Activated CD8-positive, alpha-beta T cell treated with anti-CD3 and anti-CD28 coated beads, Interleukin-2, amount 10 ng/mL, durations not matched to agents 7 days and 5 days (primary cell): Measurements from ENCODE around the gene SLC14A1. TPM values are rescaled to one million over a fixed set of nuclear protein-coding genes. Genes with fewer than 3 reads are reported as not detected.
"Not testable (repeated sequence)": the region's sequence is repeated elsewhere in the genome, so short reads cannot be mapped to it uniquely, and the experiment has no call there.

Source experiments
- ATAC-seq: fragments of 150-1000 bp; cut with Tn5 transposase; one replicate; pipeline ENCODE4 v1.10.0; 2021; ENCODE audit warnings: moderate library complexity
- CTCF ChIA-PET: fragments of 350-600 bp; sonication (Branson Sonifier 250); formaldehyde crosslinking; loops from one replicate; lab custom pipeline; 2021; ENCODE audit warnings: antibody characterized with exemption; lab: Charles Lee
- POLR2A ChIA-PET: fragments of 350-600 bp; sonication (Branson Sonifier 250); formaldehyde crosslinking; loops from one replicate; lab custom pipeline; 2021; ENCODE audit warnings: antibody characterized with exemption; lab: Charles Lee
- DNase-seq: peaks from one replicate; pipeline ENCODE4 v3.0.0-alpha.2; 2020
- H3K27ac Mint-ChIP-seq: one replicate; pipeline ENCODE4 v1.8.0; 2021; ENCODE audit warnings: mild to moderate bottlenecking, mixed read lengths
- H3K27me3 Mint-ChIP-seq: one replicate; pipeline ENCODE4 v1.8.0; 2021; ENCODE audit warnings: low read depth, mixed read lengths
- H3K36me3 Mint-ChIP-seq: one replicate; pipeline ENCODE4 v1.8.0; 2021; ENCODE audit warnings: low read depth, mixed read lengths
- H3K4me1 Mint-ChIP-seq: one replicate; pipeline ENCODE4 v1.8.0; 2021; ENCODE audit warnings: low read depth, mixed read lengths
- H3K4me3 Mint-ChIP-seq: one replicate; pipeline ENCODE4 v1.8.0; 2021; ENCODE audit warnings: mild to moderate bottlenecking, mixed read lengths
- H3K9me3 Mint-ChIP-seq: one replicate; pipeline ENCODE4 v1.8.0; 2022; ENCODE audit warnings: mixed read lengths; ENCODE audit not compliant: insufficient read depth
- total RNA-seq, 2 experiments: library from RNA; stranded (reverse); gene quantifications; one replicate each; pipeline ENCODE4 v1.2.3, GENCODE V29; 2021

SLC14A1 gene
- total RNA-seq, 2 experiments from 2014 or later: 2.4 to 3.8 TPM

- H3K36me3 Mint-ChIP-seq: no peaks in the 10 kb centered on the region
- ATAC-seq (no peak), DNase-seq (no peak)
- no peak overlapping the region for H3K4me3 Mint-ChIP-seq
- H3K9me3 Mint-ChIP-seq: no peaks in the 10 kb centered on the region
- no peaks in the 10 kb centered on the region for H3K4me1 Mint-ChIP-seq
- POLR2A ChIA-PET: no interaction called here
- no peak overlapping the region for H3K27ac Mint-ChIP-seq
- no peaks in the 10 kb centered on the region for H3K27me3 Mint-ChIP-seq
- CTCF ChIA-PET: no interaction called here
Observed at GRCh38 chr18:45739848-45740247, 15.9 kb downstream of the SLC14A1 start.

GRCh38 chr18:45741056-45741455 is 17.1 kb downstream of the SLC14A1 start:
- ChIA-PET POLR2A (no interaction called here), CTCF (interaction anchor here (1.0 kb wide), 1 partner anchor 139 kb away, joined by 4 read pairs; no protein-coding TSS in a partner anchor)
- Mint-ChIP-seq H3K27ac (no peak overlapping the region), H3K27me3 (no peaks in the 10 kb centered on the region), H3K4me1 (no peaks in the 10 kb centered on the region), H3K9me3 (no peaks in the 10 kb centered on the region), H3K4me3 (no peak overlapping the region), H3K36me3 (no peaks in the 10 kb centered on the region)
- no peak for DNase-seq
- no peak for ATAC-seq

GRCh38 chr18:45745817-45746461 is 22.0 kb downstream of the SLC14A1 start:
- Mint-ChIP-seq H3K27ac (no peak overlapping the region), H3K4me3 (no peak overlapping the region), H3K27me3 (no peaks in the 10 kb centered on the region), H3K4me1 (no peaks in the 10 kb centered on the region), H3K36me3 (no peaks in the 10 kb centered on the region), H3K9me3 (no peaks in the 10 kb centered on the region)
- ATAC-seq (no peak), DNase-seq (no peak)
- CTCF ChIA-PET: interaction anchor here (1.1 kb wide), 1 partner anchor 23 kb away, joined by 4 read pairs; no protein-coding TSS in a partner anchor
- POLR2A ChIA-PET: no interaction called here

GRCh38 chr18:45748501-45748900 is 24.5 kb downstream of the SLC14A1 start:
- H3K9me3 Mint-ChIP-seq: no peaks in the 10 kb centered on the region
- H3K4me1 Mint-ChIP-seq: no peaks in the 10 kb centered on the region
- H3K36me3 Mint-ChIP-seq: no peaks in the 10 kb centered on the region
- H3K27me3 Mint-ChIP-seq: peaks cover 5% of the 10 kb centered on the region
- ChIA-PET CTCF (no interaction called here), POLR2A (no interaction called here)
- no peak overlapping the region for H3K4me3 Mint-ChIP-seq
- ATAC-seq (no peak), DNase-seq (no peak)
- H3K27ac Mint-ChIP-seq: no peak overlapping the region

- no peak overlapping the region for H3K27ac Mint-ChIP-seq
- CTCF ChIA-PET: interaction anchor here (0.9 to 1.2 kb wide), 3 partner anchors 10 to 84 kb away, joined by 3 read pairs; no protein-coding TSS in a partner anchor
Observed at GRCh38 chr18:45749918-45750689, 26.1 kb downstream of the SLC14A1 start.

GRCh38 chr18:45751766-45752165 is 27.8 kb downstream of the SLC14A1 start:
- no peaks in the 10 kb centered on the region for H3K36me3 Mint-ChIP-seq
- H3K4me1 Mint-ChIP-seq: no peaks in the 10 kb centered on the region
- no peaks in the 10 kb centered on the region for H3K9me3 Mint-ChIP-seq
- ChIA-PET POLR2A (interaction anchor here (0.6 kb wide), 1 partner anchor 44 kb away, joined by 6 read pairs; no protein-coding TSS in a partner anchor), CTCF (interaction anchor here (0.8 to 1.0 kb wide), 2 partner anchors 28 to 128 kb away, joined by 3 to 4 read pairs; partner anchors contain the start of gene SLC14A1)
- no peak overlapping the region for H3K4me3 Mint-ChIP-seq
- H3K27ac Mint-ChIP-seq: no peak overlapping the region
- ATAC-seq: no peak
- H3K27me3 Mint-ChIP-seq: peaks cover 14% of the 10 kb centered on the region
- no peak for DNase-seq

More at GRCh38 chr18:45749918-45750689, 26.1 kb downstream of the SLC14A1 start:
- H3K9me3 Mint-ChIP-seq: no peaks in the 10 kb centered on the region
- POLR2A ChIA-PET: interaction anchor here (0.6 kb wide), 1 partner anchor 30 kb away, joined by 3 read pairs; no protein-coding TSS in a partner anchor
- H3K27me3 Mint-ChIP-seq: peaks cover 13% of the 10 kb centered on the region
- H3K4me1 Mint-ChIP-seq: no peaks in the 10 kb centered on the region
- H3K36me3 Mint-ChIP-seq: no peaks in the 10 kb centered on the region
- no peak overlapping the region for H3K4me3 Mint-ChIP-seq
- no peak for ATAC-seq
- no peak for DNase-seq

- no peak overlapping the region for H3K4me3 Mint-ChIP-seq
- no peak for DNase-seq
- peaks cover 14% of the 10 kb centered on the region for H3K27me3 Mint-ChIP-seq
- ChIA-PET POLR2A (no interaction called here), CTCF (interaction anchor here (0.8 kb wide), 1 partner anchor 29 kb away, joined by 3 read pairs; the partner anchor contains the start of gene SLC14A1)
- no peak overlapping the region for H3K27ac Mint-ChIP-seq
- no peaks in the 10 kb centered on the region for H3K36me3 Mint-ChIP-seq
- no peak for ATAC-seq
- H3K4me1 Mint-ChIP-seq: no peaks in the 10 kb centered on the region
- no peaks in the 10 kb centered on the region for H3K9me3 Mint-ChIP-seq
Observed at GRCh38 chr18:45752681-45753080, 28.7 kb downstream of the SLC14A1 start.

GRCh38 chr18:45753286-45753685 is 29.3 kb downstream of the SLC14A1 start:
- no peaks in the 10 kb centered on the region for H3K9me3 Mint-ChIP-seq
- H3K4me3 Mint-ChIP-seq: no peak overlapping the region
- DNase-seq: no peak
- peaks cover 14% of the 10 kb centered on the region for H3K27me3 Mint-ChIP-seq
- ATAC-seq: no peak
- no peaks in the 10 kb centered on the region for H3K36me3 Mint-ChIP-seq
- CTCF ChIA-PET: interaction anchor here (0.8 kb wide), 2 partner anchors 9 to 127 kb away, joined by 3 to 4 read pairs; no protein-coding TSS in a partner anchor
- H3K27ac Mint-ChIP-seq: no peak overlapping the region
- no peaks in the 10 kb centered on the region for H3K4me1 Mint-ChIP-seq
- POLR2A ChIA-PET: no interaction called here

- no peaks in the 10 kb centered on the region for H3K36me3 Mint-ChIP-seq
- H3K4me1 Mint-ChIP-seq: peaks cover 3% of the 10 kb centered on the region
- ChIA-PET CTCF (interaction anchor here (1.0 to 1.1 kb wide), 2 partner anchors 90 to 92 kb away, joined by 3 to 4 read pairs; no protein-coding TSS in a partner anchor), POLR2A (no interaction called here)
- no peaks in the 10 kb centered on the region for H3K9me3 Mint-ChIP-seq
- H3K4me3 Mint-ChIP-seq: no peak overlapping the region
- H3K27me3 Mint-ChIP-seq: peaks cover 20% of the 10 kb centered on the region
- ATAC-seq (no peak), DNase-seq (no peak)
- no peak overlapping the region for H3K27ac Mint-ChIP-seq
Observed at GRCh38 chr18:45755934-45756333, 32.0 kb downstream of the SLC14A1 start.

- H3K4me1 Mint-ChIP-seq: peaks cover 3% of the 10 kb centered on the region
- H3K27ac Mint-ChIP-seq: no peak overlapping the region
- H3K9me3 Mint-ChIP-seq: no peaks in the 10 kb centered on the region
- ATAC-seq: no peak
- DNase-seq: no peak
- CTCF ChIA-PET: no interaction called here
- peaks cover 20% of the 10 kb centered on the region for H3K27me3 Mint-ChIP-seq
- no peaks in the 10 kb centered on the region for H3K36me3 Mint-ChIP-seq
- no peak overlapping the region for H3K4me3 Mint-ChIP-seq
- POLR2A ChIA-PET: no interaction called here
Observed at GRCh38 chr18:45757005-45757404, 33.0 kb downstream of the SLC14A1 start.

GRCh38 chr18:45757644-45758043 is 33.7 kb downstream of the SLC14A1 start:
- peaks cover 17% of the 10 kb centered on the region for H3K27me3 Mint-ChIP-seq
- H3K27ac Mint-ChIP-seq, CTCF ChIA-PET, H3K9me3 Mint-ChIP-seq, H3K4me3 Mint-ChIP-seq, ATAC-seq, H3K4me1 Mint-ChIP-seq, H3K36me3 Mint-ChIP-seq, DNase-seq, POLR2A ChIA-PET: not testable (repeated sequence)
